H9 (cell line): ENCODE data around the gene ARL4D. TPM values are rescaled to one million over a fixed set of nuclear protein-coding genes. Genes with fewer than 3 reads are reported as not detected.

Experiments
- DNase-seq: peaks from one replicate; pipeline ENCODE4 v3.0.0-alpha.2; 2017
- H2AFZ ChIP-seq: one replicate; pipeline ENCODE4 v1.6.1; 2013; ENCODE audit warnings: mild to moderate bottlenecking, low read length, control low read depth, moderate library complexity
- H2AK5ac ChIP-seq: 2 replicates; pipeline ENCODE4 v1.6.1; 2013; ENCODE audit warnings: low read length, control low read depth, mixed read lengths; ENCODE audit not compliant: insufficient read length
- H2BK120ac ChIP-seq: one replicate; pipeline ENCODE4 v1.6.1; 2013; ENCODE audit warnings: low read depth, mild to moderate bottlenecking, low read length, control low read depth, inconsistent platforms; ENCODE audit not compliant: poor library complexity, severe bottlenecking
- H2BK12ac ChIP-seq: 2 replicates; pipeline ENCODE4 v1.6.1; 2013; ENCODE audit warnings: low read length, control low read depth, mixed read lengths, low read depth; ENCODE audit not compliant: insufficient read length
- H2BK15ac ChIP-seq: 2 replicates; pipeline ENCODE4 v1.6.1; 2013; ENCODE audit warnings: low read depth, low read length, control low read depth
- H2BK20ac ChIP-seq: one replicate; pipeline ENCODE4 v1.6.1; 2013; ENCODE audit warnings: low read depth, mild to moderate bottlenecking, low read length, control low read depth, inconsistent platforms; ENCODE audit not compliant: poor library complexity, severe bottlenecking
- H2BK5ac ChIP-seq: 2 replicates; pipeline ENCODE4 v1.6.1; 2013; ENCODE audit warnings: low read length, control low read depth, mixed read lengths; ENCODE audit not compliant: insufficient read length
- H3K14ac ChIP-seq: 2 replicates; pipeline ENCODE4 v1.6.1; 2013; ENCODE audit warnings: low read length, control low read depth; ENCODE audit not compliant: insufficient read depth
- H3K18ac ChIP-seq: 2 replicates; pipeline ENCODE4 v1.6.1; 2013; ENCODE audit warnings: low read depth, mild to moderate bottlenecking, mixed read lengths, low read length, control low read depth; ENCODE audit not compliant: insufficient read length
- H3K23ac ChIP-seq: 2 replicates; pipeline ENCODE4 v1.6.1; 2013; ENCODE audit warnings: low read length, control low read depth, mixed read lengths, low read depth; ENCODE audit not compliant: insufficient read length
- H3K23me2 ChIP-seq: 2 replicates; pipeline ENCODE4 v1.6.1; 2013; ENCODE audit warnings: low read depth, mild to moderate bottlenecking, mixed read lengths, low read length, control low read depth; ENCODE audit not compliant: insufficient read length, poor library complexity, severe bottlenecking
- H3K27ac ChIP-seq: 2 replicates; pipeline ENCODE4 v1.5.1; 2013; ENCODE audit warnings: low read length, control low read depth, mixed read lengths, low read depth; ENCODE audit not compliant: insufficient read length
- H3K27me3 ChIP-seq: 2 replicates; pipeline ENCODE4 v1.6.1; 2013; ENCODE audit warnings: low read length, control low read depth, inconsistent platforms; ENCODE audit not compliant: insufficient read depth
- H3K4ac ChIP-seq: 2 replicates; pipeline ENCODE4 v1.6.1; 2013; ENCODE audit warnings: low read depth, mild to moderate bottlenecking, control low read depth, inconsistent platforms, low read length, moderate library complexity
- H3K4me1 ChIP-seq: 2 replicates; pipeline ENCODE4 v1.6.1; 2013; ENCODE audit warnings: low read length, control low read depth, inconsistent platforms; ENCODE audit not compliant: insufficient read depth
- H3K4me2 ChIP-seq: 2 replicates; pipeline ENCODE4 v1.6.1; 2013; ENCODE audit warnings: low read length, control low read depth, mixed read lengths; ENCODE audit not compliant: insufficient read length, insufficient read depth
- H3K56ac ChIP-seq: 2 replicates; pipeline ENCODE4 v1.6.1; 2013; ENCODE audit warnings: low read depth, mild to moderate bottlenecking, mixed read lengths, low read length, control low read depth; ENCODE audit not compliant: insufficient read length
- H3K79me1 ChIP-seq: 2 replicates; pipeline ENCODE4 v1.6.1; 2013; ENCODE audit warnings: low read depth, mild to moderate bottlenecking, moderate library complexity, low read length, control low read depth, inconsistent platforms; ENCODE audit not compliant: insufficient read depth, poor library complexity, severe bottlenecking
- H3K79me2 ChIP-seq: 2 replicates; pipeline ENCODE4 v1.6.1; 2013; ENCODE audit warnings: low read length, control low read depth, inconsistent platforms; ENCODE audit not compliant: insufficient read depth
- H3K9ac ChIP-seq: 2 replicates; pipeline ENCODE4 v1.6.1; 2013; ENCODE audit warnings: low read length, control low read depth, mixed read lengths; ENCODE audit not compliant: insufficient read length; ENCODE audit errors: extremely low read depth
- H3K9me3 ChIP-seq: one replicate; pipeline ENCODE4 v1.6.1; 2013; ENCODE audit warnings: low read depth, low read length, inconsistent platforms; ENCODE audit not compliant: control insufficient read depth
- H3T11ph ChIP-seq: one replicate; pipeline ENCODE4 v1.6.1; 2013; ENCODE audit warnings: mild to moderate bottlenecking, low read length, control low read depth, inconsistent platforms
- H4K20me1 ChIP-seq: one replicate; pipeline ENCODE4 v1.6.1; 2013; ENCODE audit not compliant: control insufficient read depth, insufficient read length, insufficient read depth
- H4K5ac ChIP-seq: 2 replicates; pipeline ENCODE4 v1.6.1; 2013; ENCODE audit warnings: low read depth, mild to moderate bottlenecking, mixed read lengths, low read length, control low read depth; ENCODE audit not compliant: insufficient read length
- H4K8ac ChIP-seq: replicated peaks from 2 replicates; pipeline ENCODE4 v1.6.1; 2013; ENCODE audit warnings: low read length, control low read depth, mixed read lengths, low read depth; ENCODE audit not compliant: insufficient read length
- H4K91ac ChIP-seq: 2 replicates; pipeline ENCODE4 v1.6.1; 2013; ENCODE audit warnings: low read depth, mild to moderate bottlenecking, moderate library complexity, mixed read lengths, low read length, control low read depth; ENCODE audit not compliant: insufficient read length
- H3K27ac Mint-ChIP-seq, 3 experiments: 2 replicates in 2 of 3; 3 replicates in 1 of 3; pipeline ENCODE4 v1.8.0; 2020 to 2021; ENCODE audit warnings: mixed read lengths in 3 of 3, mild to moderate bottlenecking in 1 of 3, moderate library complexity in 1 of 3
- H3K27me3 Mint-ChIP-seq: 2 replicates; pipeline ENCODE4 v1.8.0; 2021; ENCODE audit warnings: low read depth, mild to moderate bottlenecking, moderate library complexity, mixed read lengths
- H3K36me3 Mint-ChIP-seq, 3 experiments: 2 replicates in 2 of 3; 3 replicates in 1 of 3; pipeline ENCODE4 v1.8.0; 2020 to 2021; ENCODE audit warnings: low read depth in 3 of 3, mixed read lengths in 3 of 3; ENCODE audit not compliant: insufficient read depth in 1 of 3
- H3K4me1 Mint-ChIP-seq, 2 experiments: 2 replicates each; pipeline ENCODE4 v1.8.0; 2020; ENCODE audit warnings: mixed read lengths in 2 of 2
- H3K4me3 Mint-ChIP-seq, 2 experiments: 2 replicates in 1 of 2; 3 replicates in 1 of 2; pipeline ENCODE4 v1.8.0; 2020 to 2021; ENCODE audit warnings: mild to moderate bottlenecking in 2 of 2, mixed read lengths in 2 of 2, moderate library complexity in 1 of 2
- H3K9me3 Mint-ChIP-seq, 2 experiments: 2 replicates in 1 of 2; 3 replicates in 1 of 2; pipeline ENCODE4 v1.8.0; 2020; ENCODE audit warnings: mild to moderate bottlenecking in 2 of 2, mixed read lengths in 2 of 2, moderate library complexity in 1 of 2
- WGBS: extraction: QIAGEN DNeasy Blood & Tissue Kit; methylation state at CpG from one replicate; pipeline ENCODE4 v1.1.7; 2013; ENCODE audit warnings: missing lambda C conversion rate, low lambda C conversion rate, mixed read lengths; ENCODE audit not compliant: insufficient read length; ENCODE audit errors: extremely low coverage; 5-methylcytosine and 5-hydroxymethylcytosine counted together
- total RNA-seq: library from RNA; stranded (reverse); gene quantifications from 2 replicates; pipeline ENCODE4 v1.2.1, GENCODE V29; 2021
- TF ChIP-seq, protein P1 (sequence below): fragments of 200-600 bp; sonication (generic); conservative IDR thresholded peaks from 3 replicates; pipeline ENCODE4 v1.8.0; 2021; ENCODE audit warnings: antibody characterized with exemption, mild to moderate bottlenecking

ARL4D gene
- total RNA-seq, 1 experiment from 2014 or later, result 6.2 TPM

DNA sequence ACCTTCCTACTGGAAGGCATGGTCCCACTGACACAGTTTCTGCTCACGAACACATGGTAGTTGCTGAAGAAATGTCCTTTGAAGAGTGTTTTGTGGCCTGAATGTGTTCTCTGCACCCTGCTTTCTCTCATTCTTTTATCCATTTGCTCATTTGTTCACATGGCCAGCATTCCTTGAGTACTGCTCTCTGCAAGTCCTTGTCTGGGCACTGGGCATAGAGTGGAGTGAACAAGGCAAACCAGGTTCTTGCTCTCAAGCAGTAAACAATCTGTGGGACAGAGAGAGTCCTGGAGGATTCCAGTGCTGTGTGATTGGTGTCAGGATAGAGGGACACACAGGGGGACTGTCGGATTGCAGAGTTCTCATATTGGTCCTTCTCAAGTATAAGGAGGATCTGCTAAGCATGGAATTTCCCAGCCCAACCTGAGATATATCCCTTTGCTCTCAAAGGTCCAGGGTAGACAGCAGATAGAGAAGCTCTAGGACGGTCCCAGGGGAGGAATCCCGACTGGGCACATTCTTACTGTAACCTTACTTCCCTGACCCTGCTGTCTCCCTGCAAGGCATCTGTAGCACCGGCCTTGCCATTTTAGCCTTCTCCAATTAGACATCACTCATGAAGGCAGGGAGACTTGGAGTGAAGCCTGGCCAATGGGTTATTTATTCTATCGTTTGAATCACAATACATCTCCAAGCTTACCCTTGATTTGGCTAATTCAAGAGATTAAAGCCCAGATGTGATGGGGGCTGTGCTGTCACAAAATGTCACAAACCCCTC is 32.3 kb downstream of the ARL4D start:
- H2AFZ ChIP-seq, result no peak overlapping the region
- no peak overlapping the region for H3K14ac ChIP-seq
- H3K23ac ChIP-seq, result no peak overlapping the region
- no peaks in the 10 kb centered on the region for H3K9me3 Mint-ChIP-seq
- no peak overlapping the region for H3T11ph ChIP-seq
- H3K9me3 ChIP-seq, result no peaks in the 10 kb centered on the region
- H3K79me1 ChIP-seq, result no peaks in the 10 kb centered on the region
- no peaks in the 10 kb centered on the region for H3K79me2 ChIP-seq
- no peak overlapping the region for H3K18ac ChIP-seq
- no peak overlapping the region for H4K91ac ChIP-seq
- H3K23me2 ChIP-seq, result no peaks in the 10 kb centered on the region
- H2AK5ac ChIP-seq, result no peak overlapping the region
- H3K27me3 ChIP-seq, result no peaks in the 10 kb centered on the region
- no peak for DNase-seq
- no peak overlapping the region for H2BK20ac ChIP-seq
- H4K20me1 ChIP-seq, result no peaks in the 10 kb centered on the region
- H3K4ac ChIP-seq, result no peak overlapping the region
- H3K4me3 Mint-ChIP-seq, result no peak overlapping the region
- H3K4me1 ChIP-seq, result peaks cover 5% of the 10 kb centered on the region; the same call in 1 of the 2 replicates
- no peak overlapping the region for H3K4me2 ChIP-seq
- H3K27me3 Mint-ChIP-seq, result peaks cover 5% of the 10 kb centered on the region; the same call in 1 of the 2 replicates
- H2BK120ac ChIP-seq, result no peak overlapping the region
- TF ChIP-seq, protein P1, sequence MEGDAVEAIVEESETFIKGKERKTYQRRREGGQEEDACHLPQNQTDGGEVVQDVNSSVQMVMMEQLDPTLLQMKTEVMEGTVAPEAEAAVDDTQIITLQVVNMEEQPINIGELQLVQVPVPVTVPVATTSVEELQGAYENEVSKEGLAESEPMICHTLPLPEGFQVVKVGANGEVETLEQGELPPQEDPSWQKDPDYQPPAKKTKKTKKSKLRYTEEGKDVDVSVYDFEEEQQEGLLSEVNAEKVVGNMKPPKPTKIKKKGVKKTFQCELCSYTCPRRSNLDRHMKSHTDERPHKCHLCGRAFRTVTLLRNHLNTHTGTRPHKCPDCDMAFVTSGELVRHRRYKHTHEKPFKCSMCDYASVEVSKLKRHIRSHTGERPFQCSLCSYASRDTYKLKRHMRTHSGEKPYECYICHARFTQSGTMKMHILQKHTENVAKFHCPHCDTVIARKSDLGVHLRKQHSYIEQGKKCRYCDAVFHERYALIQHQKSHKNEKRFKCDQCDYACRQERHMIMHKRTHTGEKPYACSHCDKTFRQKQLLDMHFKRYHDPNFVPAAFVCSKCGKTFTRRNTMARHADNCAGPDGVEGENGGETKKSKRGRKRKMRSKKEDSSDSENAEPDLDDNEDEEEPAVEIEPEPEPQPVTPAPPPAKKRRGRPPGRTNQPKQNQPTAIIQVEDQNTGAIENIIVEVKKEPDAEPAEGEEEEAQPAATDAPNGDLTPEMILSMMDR, result no peak
- H3K56ac ChIP-seq, result no peak overlapping the region
- no peak overlapping the region for H2BK12ac ChIP-seq
- peak overlapping the region in 1 of 3 experiments; percentile 25; a peak in 1 of 7 replicates for H3K27ac Mint-ChIP-seq
- no CpG with 5 or more reads among the region's 6 CpGs for WGBS
- no peak overlapping the region for H2BK5ac ChIP-seq
- no peak overlapping the region for H2BK15ac ChIP-seq
- H4K8ac ChIP-seq, result no peak overlapping the region
- peaks cover 17 to 19% of the 10 kb centered on the region in 2 experiments for H3K4me1 Mint-ChIP-seq
- no peaks in the 10 kb centered on the region for H3K36me3 Mint-ChIP-seq
- no peak overlapping the region for H3K27ac ChIP-seq
- no peak overlapping the region for H4K5ac ChIP-seq
- H3K9ac ChIP-seq, result no peak overlapping the region
